ENCODE measurements around the gene ZFHX3. TPM values are rescaled to one million over a fixed set of nuclear protein-coding genes. Genes with fewer than 3 reads are reported as not detected.
A peak's percentile ranks its signal among the peaks of the same experiment; 100 is the strongest.

ZFHX3 gene
- total and polyA plus RNA-seq, 2 donors (not counting 1 experiment from before 2014, with no cell fraction given) = 0.54 to 6.6 TPM

DNA sequence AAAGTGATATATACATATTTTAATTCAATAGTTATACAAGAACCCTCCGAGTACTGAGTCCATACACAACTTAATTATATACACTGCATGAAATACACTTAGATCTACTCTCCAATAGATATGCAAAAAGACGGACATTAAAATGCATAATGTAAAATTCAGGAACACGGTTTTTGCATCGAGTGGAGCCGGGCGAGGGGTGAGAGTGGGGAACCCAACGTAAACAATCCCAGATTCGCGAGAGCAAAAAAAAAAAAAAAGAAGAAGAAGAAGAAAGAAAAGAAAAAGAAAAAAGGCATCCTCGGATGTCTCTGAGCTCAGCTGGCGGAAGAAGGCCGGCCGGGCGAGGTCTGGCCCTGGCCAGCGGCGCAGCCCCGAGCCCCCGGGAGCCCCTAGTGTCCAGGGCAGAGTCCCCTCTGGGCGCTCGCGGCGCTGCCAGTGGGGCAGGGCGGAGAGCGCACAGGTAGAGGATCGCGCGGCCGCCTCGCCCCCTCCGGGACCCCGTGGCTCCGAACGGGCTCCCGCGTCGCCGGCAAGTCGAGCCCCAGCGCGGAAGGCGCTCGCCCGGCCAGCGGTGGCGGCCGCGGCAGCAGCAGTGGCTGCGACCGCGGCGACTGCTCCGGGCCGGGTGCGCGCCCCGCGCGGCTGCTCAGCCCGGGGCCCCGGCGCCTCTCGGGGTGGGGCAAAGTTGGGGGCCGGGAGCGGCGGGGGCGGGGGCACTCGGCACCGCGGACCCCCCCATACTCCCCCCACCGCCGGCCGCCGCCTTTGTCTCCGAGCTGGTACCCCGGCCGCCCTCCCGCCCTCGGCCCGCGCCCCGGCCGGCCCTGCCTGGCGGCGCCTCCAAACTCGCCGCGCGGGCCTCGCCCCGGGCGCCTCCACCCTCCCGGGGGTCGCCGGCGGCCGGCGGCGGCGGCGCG, 9.6 kb upstream of the ZFHX3 start:
- DNase-seq (peak; percentile 58), ATAC-seq (ENCODE audit: low read depth) (peak; percentile 54)
- peak overlapping the region; percentile 81 for H3K4me2 ChIP-seq (replicated peaks; ENCODE audit: low read depth, low read length, poor library complexity, severe bottlenecking)
- H3K9me3 ChIP-seq (ENCODE audit: control extremely low read depth in 1 of 3, control insufficient read depth in 2 of 3, insufficient read depth in 1 of 3, low read length in 2 of 3) = no peaks in the 10 kb centered on the region
- peak overlapping the region; percentile 60 for H2AFZ ChIP-seq (ENCODE audit: insufficient read depth, low read depth, low read length, poor library complexity, severe bottlenecking)
- peak overlapping the region in 4 of 5 experiments; percentile 34 to 58 (median 52) for H3K4me3 ChIP-seq (ENCODE audit: control extremely low read depth in 1 of 5, extremely low read depth in 1 of 5, insufficient read depth in 1 of 5, low read depth in 2 of 5, low read length in 4 of 5)
- H3K9ac ChIP-seq (ENCODE audit: low read length) = peak overlapping the region; percentile 50
- under 1% methylated on average over 99 of the region's 101 CpGs for WGBS (ENCODE audit: insufficient coverage)
- H3K27ac Mint-ChIP-seq = peak overlapping the region; percentile 76
- CTCF ChIA-PET = interaction anchor here (1.7 kb wide), 1 partner anchor 225 kb away, joined by 4 read pairs; no protein-coding TSS in a partner anchor
- H3K9me3 Mint-ChIP-seq (ENCODE audit: insufficient read depth) = no peaks in the 10 kb centered on the region
- peak overlapping the region; percentile 90 for H3K4me3 Mint-ChIP-seq
- intact Hi-C loops (cut with micrococcal nuclease) = loop anchor here (1.0 kb wide), 1 partner anchor 9 kb away; the partner anchor contains the start of gene ZFHX3
- peaks cover 6 to 28% (median 19%) of the 10 kb centered on the region in 4 experiments for H3K27me3 ChIP-seq (replicated peaks in 1 of 4; ENCODE audit: control extremely low read depth in 1 of 4, control insufficient read depth in 3 of 4, insufficient read depth in 4 of 4, low read length in 3 of 4)
- H4K20me1 ChIP-seq (ENCODE audit: control insufficient read depth, insufficient read depth, low read length, poor library complexity, severe bottlenecking) = no peaks in the 10 kb centered on the region
- POLR2A ChIA-PET = no interaction called here
- TF ChIP-seq EZH2 (IDR thresholded peaks at IDR 0.05; ENCODE audit: borderline replicate concordance, insufficient read depth, low read depth, low read length, poor library complexity, severe bottlenecking) (no peak), CTCF (IDR thresholded peaks at IDR 0.05) (no peak)
- H3K27me3 Mint-ChIP-seq = peaks cover 30% of the 10 kb centered on the region
- H3K79me2 ChIP-seq (ENCODE audit: control insufficient read depth, insufficient read depth, low read length) = no peaks in the 10 kb centered on the region
- H3K36me3 ChIP-seq (replicated peaks in 1 of 2; ENCODE audit: control extremely low read depth in 1 of 2, control insufficient read depth in 1 of 2, extremely low read depth in 1 of 2, insufficient read depth in 2 of 2, low read length in 1 of 2) = no peaks in the 10 kb centered on the region
- H3K4me1 ChIP-seq (ENCODE audit: control insufficient read depth in 2 of 2, insufficient read depth in 2 of 2, low read length in 2 of 2) = peaks cover 18 to 22% of the 10 kb centered on the region in 2 donors
- H3K27ac ChIP-seq (ENCODE audit: low read length in 2 of 2) = no peak overlapping the region
- peaks cover 19% of the 10 kb centered on the region for H3K4me1 Mint-ChIP-seq

GRCh38 chr16:73056921-73057290, 9.0 kb upstream of the ZFHX3 start:
- peak overlapping the region; percentile 90 for H3K4me3 Mint-ChIP-seq
- H3K9me3 ChIP-seq (ENCODE audit: control extremely low read depth in 1 of 3, control insufficient read depth in 2 of 3, insufficient read depth in 1 of 3, low read length in 2 of 3) = no peaks in the 10 kb centered on the region
- no peaks in the 10 kb centered on the region for H3K36me3 ChIP-seq (replicated peaks in 1 of 2; ENCODE audit: control extremely low read depth in 1 of 2, control insufficient read depth in 1 of 2, extremely low read depth in 1 of 2, insufficient read depth in 2 of 2, low read length in 1 of 2)
- H3K4me1 ChIP-seq (ENCODE audit: control insufficient read depth in 2 of 2, insufficient read depth in 2 of 2, low read length in 2 of 2) = peaks cover 16 to 21% of the 10 kb centered on the region in 2 donors
- peak overlapping the region; percentile 60 for H2AFZ ChIP-seq (ENCODE audit: insufficient read depth, low read depth, low read length, poor library complexity, severe bottlenecking)
- POLR2A ChIA-PET = no interaction called here
- peaks cover 23% of the 10 kb centered on the region for H3K27me3 Mint-ChIP-seq
- H3K9ac ChIP-seq (ENCODE audit: low read length) = peak overlapping the region; percentile 50
- intact Hi-C loops (cut with micrococcal nuclease) = loop anchor here (1.0 kb wide), 1 partner anchor 9 kb away; the partner anchor contains the start of gene ZFHX3
- CTCF ChIA-PET = interaction anchor here (1.7 kb wide), 1 partner anchor 224 kb away, joined by 4 read pairs; no protein-coding TSS in a partner anchor
- TF ChIP-seq CTCF (IDR thresholded peaks at IDR 0.05) = no peak
- no peak for TF ChIP-seq EZH2 (IDR thresholded peaks at IDR 0.05; ENCODE audit: borderline replicate concordance, insufficient read depth, low read depth, low read length, poor library complexity, severe bottlenecking)
- H4K20me1 ChIP-seq (ENCODE audit: control insufficient read depth, insufficient read depth, low read length, poor library complexity, severe bottlenecking) = no peaks in the 10 kb centered on the region
- peaks cover 16% of the 10 kb centered on the region for H3K4me1 Mint-ChIP-seq
- H3K4me3 ChIP-seq (ENCODE audit: control extremely low read depth in 1 of 5, extremely low read depth in 1 of 5, insufficient read depth in 1 of 5, low read depth in 2 of 5, low read length in 4 of 5) = no peak overlapping the region
- peaks cover 5 to 22% (median 14%) of the 10 kb centered on the region in 4 experiments for H3K27me3 ChIP-seq (replicated peaks in 1 of 4; ENCODE audit: control extremely low read depth in 1 of 4, control insufficient read depth in 3 of 4, insufficient read depth in 4 of 4, low read length in 3 of 4)
- no peaks in the 10 kb centered on the region for H3K79me2 ChIP-seq (ENCODE audit: control insufficient read depth, insufficient read depth, low read length)
- ATAC-seq (ENCODE audit: low read depth) (no peak), DNase-seq (no peak)
- no peaks in the 10 kb centered on the region for H3K9me3 Mint-ChIP-seq (ENCODE audit: insufficient read depth)
- H3K27ac Mint-ChIP-seq = no peak overlapping the region
- WGBS (ENCODE audit: insufficient coverage) = 90% methylated on average over 2 of the region's 6 CpGs
- H3K27ac ChIP-seq (ENCODE audit: low read length in 2 of 2) = no peak overlapping the region
- peak overlapping the region; percentile 81 for H3K4me2 ChIP-seq (replicated peaks; ENCODE audit: low read depth, low read length, poor library complexity, severe bottlenecking)

Data from B cell (primary cell).